SHP77 treated with DMSO at 0.1 percent for 48 hours (cell line): ENCODE results near the gene HTR6.

Experiments used
- DNase-seq: peaks from one replicate; lab custom pipeline; 2025; lab: John Stamatoyannopoulos, UW

HTR6 gene

GRCh38 chr1:19656780-19657466, 7.8 kb upstream of the HTR6 start:
- DNase-seq: no peak

GRCh38 chr1:19657511-19657910, 7.2 kb upstream of the HTR6 start:
- no peak for DNase-seq

GRCh38 chr1:19658186-19658585, 6.5 kb upstream of the HTR6 start:
- no peak for DNase-seq

- no peak for DNase-seq
Observed at GRCh38 chr1:19661721-19662228, 2.9 kb upstream of the HTR6 start.

GRCh38 chr1:19662313-19662712, 2.4 kb upstream of the HTR6 start:
- DNase-seq: no peak

- DNase-seq: no peak
Observed at GRCh38 chr1:19665186-19665495, 466 bp downstream of the HTR6 start.

- no peak for DNase-seq
Observed at GRCh38 chr1:19665496-19666465, 1.1 kb downstream of the HTR6 start.

- DNase-seq: no peak
Observed at GRCh38 chr1:19668888-19669287, 4.2 kb downstream of the HTR6 start.

GRCh38 chr1:19670787-19671186, 6.1 kb downstream of the HTR6 start:
- no peak for DNase-seq

GRCh38 chr1:19672237-19672636, 7.6 kb downstream of the HTR6 start:
- no peak for DNase-seq

- no peak for DNase-seq
Observed at GRCh38 chr1:19675797-19676196, 11.1 kb downstream of the HTR6 start.

GRCh38 chr1:19676438-19676922, 11.8 kb downstream of the HTR6 start:
- no peak for DNase-seq

- DNase-seq: no peak
Observed at GRCh38 chr1:19678493-19678892, 13.8 kb downstream of the HTR6 start.

- no peak for DNase-seq
Observed at GRCh38 chr1:19678931-19679453, 14.3 kb downstream of the HTR6 start.

- no peak for DNase-seq
Observed at GRCh38 chr1:19679691-19680090, 15.0 kb downstream of the HTR6 start.

GRCh38 chr1:19680644-19681043, 16.0 kb downstream of the HTR6 start:
- no peak for DNase-seq

GRCh38 chr1:19682257-19682656, 17.6 kb downstream of the HTR6 start:
- DNase-seq: no peak

GRCh38 chr1:19682901-19683300, 18.2 kb downstream of the HTR6 start:
- DNase-seq: no peak

GRCh38 chr1:19683351-19683750, 18.7 kb downstream of the HTR6 start:
- DNase-seq: no peak

GRCh38 chr1:19684677-19685076, 20.0 kb downstream of the HTR6 start:
- DNase-seq: no peak

- DNase-seq: no peak
Observed at GRCh38 chr1:19685994-19686393, 21.3 kb downstream of the HTR6 start.

GRCh38 chr1:19687414-19687813, 22.7 kb downstream of the HTR6 start:
- DNase-seq: no peak
